Measurements from ENCODE around the gene PCDH9.

PCDH9 gene

GRCh38 chr13:67063036-67063435 is 167.1 kb downstream of the PCDH9 start:
- H3K9me3 ChIP-seq (ENCODE audit: control insufficient read depth, insufficient read depth, low read length) = no peaks in the 10 kb centered on the region
- no peaks in the 10 kb centered on the region for H3K36me3 ChIP-seq (ENCODE audit: control insufficient read depth, insufficient read depth, low read length)
- H3K9ac ChIP-seq (ENCODE audit: low read depth, low read length) = no peak overlapping the region
- H3K4me3 ChIP-seq (ENCODE audit: low read depth, low read length) = no peak overlapping the region
- no peaks in the 10 kb centered on the region for H3K27me3 ChIP-seq (ENCODE audit: control insufficient read depth, insufficient read depth, low read length)
- H3K27ac ChIP-seq (ENCODE audit: low read depth, low read length) = no peak overlapping the region
- peaks cover 4% of the 10 kb centered on the region; the same call in 1 of the 2 replicates for H3K4me1 ChIP-seq (ENCODE audit: control insufficient read depth, insufficient read depth, low read length)

GRCh38 chr13:67062160-67062559 is 168.0 kb downstream of the PCDH9 start:
- Histone ChIP-seq H3K9me3 (ENCODE audit: control insufficient read depth, insufficient read depth, low read length) (no peaks in the 10 kb centered on the region), H3K27me3 (ENCODE audit: control insufficient read depth, insufficient read depth, low read length) (no peaks in the 10 kb centered on the region), H3K9ac (ENCODE audit: low read depth, low read length) (no peak overlapping the region), H3K27ac (ENCODE audit: low read depth, low read length) (no peak overlapping the region), H3K4me3 (ENCODE audit: low read depth, low read length) (no peak overlapping the region), H3K36me3 (ENCODE audit: control insufficient read depth, insufficient read depth, low read length) (no peaks in the 10 kb centered on the region), H3K4me1 (ENCODE audit: control insufficient read depth, insufficient read depth, low read length) (peaks cover 4% of the 10 kb centered on the region; the same call in 1 of the 2 replicates)

- Histone ChIP-seq H3K9ac (ENCODE audit: low read depth, low read length) (no peak overlapping the region), H3K9me3 (ENCODE audit: control insufficient read depth, insufficient read depth, low read length) (no peaks in the 10 kb centered on the region), H3K27ac (ENCODE audit: low read depth, low read length) (no peak overlapping the region), H3K27me3 (ENCODE audit: control insufficient read depth, insufficient read depth, low read length) (no peaks in the 10 kb centered on the region), H3K4me1 (ENCODE audit: control insufficient read depth, insufficient read depth, low read length) (peaks cover 4% of the 10 kb centered on the region; the same call in 1 of the 2 replicates), H3K36me3 (ENCODE audit: control insufficient read depth, insufficient read depth, low read length) (no peaks in the 10 kb centered on the region), H3K4me3 (ENCODE audit: low read depth, low read length) (no peak overlapping the region)
Observed at GRCh38 chr13:67061750-67062149, 168.4 kb downstream of the PCDH9 start.

DNA sequence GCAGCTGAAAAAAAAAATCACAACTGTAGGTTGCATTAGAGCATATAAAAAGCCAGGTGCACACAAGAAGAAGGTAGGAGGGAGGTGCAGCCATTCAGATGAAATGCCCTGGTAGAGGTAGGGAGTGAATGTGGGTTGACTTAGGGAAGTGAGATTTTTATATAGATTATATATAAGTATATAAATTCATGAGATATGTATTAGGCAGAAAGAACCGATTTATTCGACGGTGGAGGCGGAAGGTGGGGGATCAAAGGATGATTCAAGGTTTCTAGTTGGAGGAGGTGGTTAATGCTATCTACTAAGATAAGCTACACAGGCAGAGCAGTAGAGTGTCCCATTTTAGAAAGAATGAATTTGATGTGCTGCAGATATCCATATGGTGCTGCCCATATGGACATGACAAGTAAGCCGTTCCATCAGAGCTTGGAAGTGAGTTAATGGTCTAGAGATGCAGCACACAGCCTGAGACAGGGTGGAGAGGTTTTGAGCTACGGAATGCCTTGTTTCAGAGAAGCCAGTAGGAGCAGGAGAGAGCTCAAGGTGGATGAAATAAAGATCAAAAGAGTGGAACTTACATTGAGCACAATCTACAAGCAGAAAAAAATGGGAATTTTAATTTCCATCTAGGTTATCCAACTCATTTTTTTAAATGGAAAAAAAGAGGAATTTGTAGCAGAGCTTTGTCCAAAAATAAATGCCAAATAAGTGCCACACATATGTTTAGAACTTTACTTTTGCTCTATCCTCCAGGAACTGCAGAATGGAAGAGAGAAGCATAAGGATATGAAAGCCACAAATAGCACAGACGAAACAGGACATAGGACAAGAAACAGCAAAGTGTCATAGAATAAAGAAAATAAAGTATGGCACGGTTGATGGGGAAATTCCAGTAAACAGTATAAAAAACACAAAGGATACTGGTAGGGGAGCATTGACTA is 177.3 kb downstream of the PCDH9 start:
- H3K9ac ChIP-seq (ENCODE audit: low read depth, low read length) = no peak overlapping the region
- H3K27me3 ChIP-seq (ENCODE audit: control insufficient read depth, insufficient read depth, low read length) = no peaks in the 10 kb centered on the region

DNA sequence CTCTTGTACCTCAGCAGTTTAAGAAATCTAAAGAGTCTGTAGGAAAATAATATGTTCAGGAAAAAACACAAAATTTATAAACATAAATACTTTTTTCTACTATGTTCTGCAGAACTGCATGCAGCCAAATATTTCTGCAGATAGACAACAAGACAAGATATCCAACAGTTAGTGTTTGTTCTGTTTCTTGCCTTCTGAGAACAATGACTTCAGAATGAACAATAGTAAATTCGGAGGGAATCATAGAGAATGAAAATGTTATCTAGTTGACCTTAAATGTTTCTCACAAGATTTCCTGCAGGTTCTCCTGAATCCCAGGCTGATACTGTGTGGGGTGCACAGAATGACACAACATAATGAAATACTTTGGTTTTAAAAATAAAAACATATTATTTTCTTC is 180.4 kb downstream of the PCDH9 start:
- Histone ChIP-seq H3K27me3 (ENCODE audit: control insufficient read depth, insufficient read depth, low read length) (no peaks in the 10 kb centered on the region), H3K4me1 (ENCODE audit: control insufficient read depth, insufficient read depth, low read length) (peaks cover 8% of the 10 kb centered on the region; the same call in 1 of the 2 replicates), H3K4me3 (ENCODE audit: low read depth, low read length) (no peak overlapping the region), H3K27ac (ENCODE audit: low read depth, low read length) (no peak overlapping the region), H3K36me3 (ENCODE audit: control insufficient read depth, insufficient read depth, low read length) (no peaks in the 10 kb centered on the region), H3K9ac (ENCODE audit: low read depth, low read length) (no peak overlapping the region), H3K9me3 (ENCODE audit: control insufficient read depth, insufficient read depth, low read length) (no peaks in the 10 kb centered on the region)

More for the DNA sequence above, 177.3 kb downstream of the PCDH9 start:
- Histone ChIP-seq H3K4me3 (ENCODE audit: low read depth, low read length) (no peak overlapping the region), H3K9me3 (ENCODE audit: control insufficient read depth, insufficient read depth, low read length) (no peaks in the 10 kb centered on the region), H3K36me3 (ENCODE audit: control insufficient read depth, insufficient read depth, low read length) (no peaks in the 10 kb centered on the region), H3K4me1 (ENCODE audit: control insufficient read depth, insufficient read depth, low read length) (peaks cover 8% of the 10 kb centered on the region; the same call in 1 of the 2 replicates), H3K27ac (ENCODE audit: low read depth, low read length) (no peak overlapping the region)

DNA sequence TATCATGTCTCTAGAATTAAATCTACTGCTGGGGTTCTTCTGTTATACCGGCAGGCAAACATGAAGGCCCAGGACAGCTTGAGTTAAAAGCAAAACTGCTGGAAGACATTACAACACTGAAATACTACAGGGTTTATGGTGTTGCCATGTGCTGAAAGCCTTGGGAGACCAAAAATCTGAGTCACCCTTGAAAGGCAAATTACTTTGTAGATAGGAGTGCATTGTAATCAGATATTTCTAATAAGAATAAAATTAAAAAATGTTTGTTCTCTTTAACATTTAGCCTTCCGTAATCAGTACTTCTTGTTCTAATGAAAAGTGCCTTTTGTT is 181.3 kb downstream of the PCDH9 start:
- no peaks in the 10 kb centered on the region for H3K9me3 ChIP-seq (ENCODE audit: control insufficient read depth, insufficient read depth, low read length)
- no peaks in the 10 kb centered on the region for H3K36me3 ChIP-seq (ENCODE audit: control insufficient read depth, insufficient read depth, low read length)
- peaks cover 8% of the 10 kb centered on the region; the same call in 1 of the 2 replicates for H3K4me1 ChIP-seq (ENCODE audit: control insufficient read depth, insufficient read depth, low read length)
- H3K9ac ChIP-seq (ENCODE audit: low read depth, low read length) = no peak overlapping the region
- H3K4me3 ChIP-seq (ENCODE audit: low read depth, low read length) = no peak overlapping the region
- no peaks in the 10 kb centered on the region for H3K27me3 ChIP-seq (ENCODE audit: control insufficient read depth, insufficient read depth, low read length)
- H3K27ac ChIP-seq (ENCODE audit: low read depth, low read length) = peak overlapping the region; percentile 29

DNA sequence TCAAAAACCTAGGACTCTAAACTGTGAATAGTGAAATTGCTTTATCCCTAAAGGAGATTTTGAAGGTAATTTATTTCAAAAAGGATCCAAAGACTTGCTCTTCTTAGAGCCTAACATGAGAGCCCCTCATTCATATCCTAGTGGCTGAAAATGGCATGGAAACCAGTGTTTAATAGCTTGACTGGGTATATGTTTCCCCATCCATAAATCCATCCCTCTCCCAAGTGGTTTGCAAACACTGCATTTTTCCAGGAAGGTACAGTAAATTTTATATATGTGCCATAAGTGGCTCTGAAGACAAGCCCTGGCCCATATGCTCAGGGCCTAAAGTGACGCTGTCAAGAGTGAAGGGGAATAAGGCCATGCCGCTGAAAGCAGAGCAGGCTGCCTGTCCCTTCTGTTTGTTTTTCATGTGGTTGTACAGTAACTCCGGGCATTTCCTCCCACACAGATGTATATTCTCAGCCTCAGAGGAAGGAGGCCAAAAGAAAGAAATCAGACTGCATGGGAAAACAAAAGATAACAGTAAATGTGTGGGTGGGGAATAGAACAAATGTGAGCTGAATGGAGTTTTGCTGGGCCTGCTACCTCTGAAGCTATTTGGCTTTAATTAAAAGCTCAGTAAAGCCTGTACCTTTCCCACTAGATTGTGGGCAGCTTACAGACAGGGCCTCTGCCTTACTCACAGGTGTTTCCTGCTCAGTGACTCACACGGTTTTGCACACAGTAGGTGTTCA is 181.9 kb downstream of the PCDH9 start:
- H3K36me3 ChIP-seq (ENCODE audit: control insufficient read depth, insufficient read depth, low read length) = no peaks in the 10 kb centered on the region
- no peaks in the 10 kb centered on the region for H3K27me3 ChIP-seq (ENCODE audit: control insufficient read depth, insufficient read depth, low read length)
- no peak overlapping the region for H3K9ac ChIP-seq (ENCODE audit: low read depth, low read length)
- no peak overlapping the region for H3K4me3 ChIP-seq (ENCODE audit: low read depth, low read length)
- peak overlapping the region; percentile 29 for H3K27ac ChIP-seq (ENCODE audit: low read depth, low read length)
- H3K4me1 ChIP-seq (ENCODE audit: control insufficient read depth, insufficient read depth, low read length) = peaks cover 8% of the 10 kb centered on the region; the same call in 1 of the 2 replicates
- no peaks in the 10 kb centered on the region for H3K9me3 ChIP-seq (ENCODE audit: control insufficient read depth, insufficient read depth, low read length)

GRCh38 chr13:67045357-67045756 is 184.8 kb downstream of the PCDH9 start:
- Histone ChIP-seq H3K9me3 (ENCODE audit: control insufficient read depth, insufficient read depth, low read length) (no peaks in the 10 kb centered on the region), H3K9ac (ENCODE audit: low read depth, low read length) (no peak overlapping the region), H3K4me3 (ENCODE audit: low read depth, low read length) (no peak overlapping the region), H3K4me1 (ENCODE audit: control insufficient read depth, insufficient read depth, low read length) (peaks cover 8% of the 10 kb centered on the region; the same call in 1 of the 2 replicates), H3K36me3 (ENCODE audit: control insufficient read depth, insufficient read depth, low read length) (no peaks in the 10 kb centered on the region), H3K27ac (ENCODE audit: low read depth, low read length) (no peak overlapping the region), H3K27me3 (ENCODE audit: control insufficient read depth, insufficient read depth, low read length) (no peaks in the 10 kb centered on the region)

- no peaks in the 10 kb centered on the region for H3K36me3 ChIP-seq (ENCODE audit: control insufficient read depth, insufficient read depth, low read length)
- H3K27ac ChIP-seq (ENCODE audit: low read depth, low read length) = no peak overlapping the region
- no peak overlapping the region for H3K4me3 ChIP-seq (ENCODE audit: low read depth, low read length)
- peaks cover 8% of the 10 kb centered on the region; the same call in 1 of the 2 replicates for H3K4me1 ChIP-seq (ENCODE audit: control insufficient read depth, insufficient read depth, low read length)
- H3K9me3 ChIP-seq (ENCODE audit: control insufficient read depth, insufficient read depth, low read length) = no peaks in the 10 kb centered on the region
- no peak overlapping the region for H3K9ac ChIP-seq (ENCODE audit: low read depth, low read length)
- H3K27me3 ChIP-seq (ENCODE audit: control insufficient read depth, insufficient read depth, low read length) = no peaks in the 10 kb centered on the region
Observed at GRCh38 chr13:67043901-67044300, 186.2 kb downstream of the PCDH9 start.

DNA sequence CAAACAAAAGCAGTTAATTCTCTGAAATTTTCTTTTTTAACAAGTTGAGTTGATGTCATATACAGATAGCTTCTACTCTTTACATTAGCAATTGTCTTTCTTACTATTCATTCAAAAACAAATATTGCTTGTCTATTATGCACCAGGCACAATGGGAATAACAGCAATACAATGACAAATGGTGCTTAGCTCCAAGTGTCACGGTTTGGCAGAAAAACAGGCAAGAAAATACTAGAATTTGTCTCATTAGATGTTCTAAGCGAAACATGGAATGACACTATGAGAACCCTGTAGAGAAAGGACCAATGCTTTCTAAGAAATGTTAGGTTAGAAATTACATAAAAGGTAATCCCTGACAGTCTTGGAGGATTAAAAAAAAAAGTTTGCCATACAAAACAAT is 187.6 kb downstream of the PCDH9 start:
- Histone ChIP-seq H3K36me3 (ENCODE audit: control insufficient read depth, insufficient read depth, low read length) (no peaks in the 10 kb centered on the region), H3K9ac (ENCODE audit: low read depth, low read length) (no peak overlapping the region), H3K4me3 (ENCODE audit: low read depth, low read length) (no peak overlapping the region), H3K4me1 (ENCODE audit: control insufficient read depth, insufficient read depth, low read length) (no peaks in the 10 kb centered on the region), H3K27me3 (ENCODE audit: control insufficient read depth, insufficient read depth, low read length) (no peaks in the 10 kb centered on the region), H3K27ac (ENCODE audit: low read depth, low read length) (no peak overlapping the region), H3K9me3 (ENCODE audit: control insufficient read depth, insufficient read depth, low read length) (no peaks in the 10 kb centered on the region)
